NOMO-1 treated with DMSO at 0.1 percent for 48 hours (cell line): ENCODE results near the gene RECQL.
"Not testable (repeated sequence)": the region's sequence is repeated elsewhere in the genome, so short reads cannot be mapped to it uniquely, and the experiment has no call there.

Experiments
- DNase-seq: peaks from one replicate; lab custom pipeline; 2025; ENCODE audit not compliant: unreplicated experiment; lab: John Stamatoyannopoulos, UW

The RECQL gene

GRCh38 chr12:21429994-21430393 lies 71.4 kb downstream of the RECQL start:
- no peak for DNase-seq

GRCh38 chr12:21428241-21428640 lies 73.2 kb downstream of the RECQL start:
- DNase-seq: no peak

- not testable (repeated sequence) for DNase-seq
These were observed 82.3 kb downstream of the RECQL start for GRCh38 chr12:21419009-21419699.
